ENCODE measurements around the gene SEC23B. TPM values are rescaled to one million over a fixed set of nuclear protein-coding genes. Genes with fewer than 3 reads are reported as not detected.

Gene SEC23B
- total and polyA plus RNA-seq, 2 experiments from 2014 or later: 27.2 to 66.6 TPM

DNA sequence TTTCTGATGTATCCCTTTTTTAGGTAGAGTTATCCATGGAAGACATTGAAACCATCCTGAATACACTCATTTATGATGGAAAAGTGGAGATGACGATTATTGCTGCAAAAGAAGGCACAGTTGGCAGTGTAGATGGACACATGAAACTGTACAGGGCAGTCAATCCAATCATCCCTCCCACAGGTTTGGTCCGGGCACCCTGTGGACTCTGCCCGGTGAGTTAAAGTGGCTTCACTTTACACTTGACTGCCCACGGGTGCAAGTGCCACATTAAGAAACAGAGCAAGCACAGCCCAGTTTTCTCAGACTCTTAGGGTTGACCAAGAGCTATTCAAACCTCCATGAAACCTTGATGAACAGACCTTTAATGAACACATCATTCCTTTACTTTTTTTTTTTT is 26.1 kb upstream of the SEC23B start:
- no peaks in the 10 kb centered on the region for H3F3A ChIP-seq (replicated peaks; ENCODE audit: low read depth)
- no peaks in the 10 kb centered on the region for H3K27me3 Mint-ChIP-seq (ENCODE audit: insufficient read depth, low read depth, poor library complexity)
- no peaks in the 10 kb centered on the region for H3K27me3 ChIP-seq (ENCODE audit: insufficient read depth)
- H3K27ac ChIP-seq (ENCODE audit: low read depth): no peak overlapping the region
- no peak for ATAC-seq
- TF ChIP-seq REST (IDR thresholded peaks at IDR 0.05; ENCODE audit: unreplicated experiment) (no peak), EZH2 (IDR thresholded peaks at IDR 0.05; ENCODE audit: low read depth, unreplicated experiment) (no peak), CREB1 (CRISPR knock-in tag; IDR thresholded peaks at IDR 0.05; ENCODE audit: low read depth) (no peak), NANOG (IDR thresholded peaks at IDR 0.05; ENCODE audit: borderline replicate concordance) (no peak), JUNB (IDR thresholded peaks at IDR 0.05; ENCODE audit: unreplicated experiment) (no peak), ETS1 (IDR thresholded peaks at IDR 0.05) (no peak), ZNF114 (CRISPR knock-in tag; IDR thresholded peaks at IDR 0.05) (no peak), EZH2phosphoT487 (IDR thresholded peaks at IDR 0.05; ENCODE audit: unreplicated experiment) (no peak), POLR2AphosphoS5 (IDR thresholded peaks at IDR 0.05; ENCODE audit: low read depth) (no peak), ZNF331 (CRISPR knock-in tag; IDR thresholded peaks at IDR 0.05; ENCODE audit: low read depth) (no peak), STAT1 (IDR thresholded peaks at IDR 0.05; ENCODE audit: unreplicated experiment) (no peak)
- TF ChIP-seq, protein P1, sequence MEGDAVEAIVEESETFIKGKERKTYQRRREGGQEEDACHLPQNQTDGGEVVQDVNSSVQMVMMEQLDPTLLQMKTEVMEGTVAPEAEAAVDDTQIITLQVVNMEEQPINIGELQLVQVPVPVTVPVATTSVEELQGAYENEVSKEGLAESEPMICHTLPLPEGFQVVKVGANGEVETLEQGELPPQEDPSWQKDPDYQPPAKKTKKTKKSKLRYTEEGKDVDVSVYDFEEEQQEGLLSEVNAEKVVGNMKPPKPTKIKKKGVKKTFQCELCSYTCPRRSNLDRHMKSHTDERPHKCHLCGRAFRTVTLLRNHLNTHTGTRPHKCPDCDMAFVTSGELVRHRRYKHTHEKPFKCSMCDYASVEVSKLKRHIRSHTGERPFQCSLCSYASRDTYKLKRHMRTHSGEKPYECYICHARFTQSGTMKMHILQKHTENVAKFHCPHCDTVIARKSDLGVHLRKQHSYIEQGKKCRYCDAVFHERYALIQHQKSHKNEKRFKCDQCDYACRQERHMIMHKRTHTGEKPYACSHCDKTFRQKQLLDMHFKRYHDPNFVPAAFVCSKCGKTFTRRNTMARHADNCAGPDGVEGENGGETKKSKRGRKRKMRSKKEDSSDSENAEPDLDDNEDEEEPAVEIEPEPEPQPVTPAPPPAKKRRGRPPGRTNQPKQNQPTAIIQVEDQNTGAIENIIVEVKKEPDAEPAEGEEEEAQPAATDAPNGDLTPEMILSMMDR (conservative IDR thresholded peaks at IDR 0.05; ENCODE audit: low read depth in 2 of 2): no peak
- TF ChIP-seq, protein P2, sequence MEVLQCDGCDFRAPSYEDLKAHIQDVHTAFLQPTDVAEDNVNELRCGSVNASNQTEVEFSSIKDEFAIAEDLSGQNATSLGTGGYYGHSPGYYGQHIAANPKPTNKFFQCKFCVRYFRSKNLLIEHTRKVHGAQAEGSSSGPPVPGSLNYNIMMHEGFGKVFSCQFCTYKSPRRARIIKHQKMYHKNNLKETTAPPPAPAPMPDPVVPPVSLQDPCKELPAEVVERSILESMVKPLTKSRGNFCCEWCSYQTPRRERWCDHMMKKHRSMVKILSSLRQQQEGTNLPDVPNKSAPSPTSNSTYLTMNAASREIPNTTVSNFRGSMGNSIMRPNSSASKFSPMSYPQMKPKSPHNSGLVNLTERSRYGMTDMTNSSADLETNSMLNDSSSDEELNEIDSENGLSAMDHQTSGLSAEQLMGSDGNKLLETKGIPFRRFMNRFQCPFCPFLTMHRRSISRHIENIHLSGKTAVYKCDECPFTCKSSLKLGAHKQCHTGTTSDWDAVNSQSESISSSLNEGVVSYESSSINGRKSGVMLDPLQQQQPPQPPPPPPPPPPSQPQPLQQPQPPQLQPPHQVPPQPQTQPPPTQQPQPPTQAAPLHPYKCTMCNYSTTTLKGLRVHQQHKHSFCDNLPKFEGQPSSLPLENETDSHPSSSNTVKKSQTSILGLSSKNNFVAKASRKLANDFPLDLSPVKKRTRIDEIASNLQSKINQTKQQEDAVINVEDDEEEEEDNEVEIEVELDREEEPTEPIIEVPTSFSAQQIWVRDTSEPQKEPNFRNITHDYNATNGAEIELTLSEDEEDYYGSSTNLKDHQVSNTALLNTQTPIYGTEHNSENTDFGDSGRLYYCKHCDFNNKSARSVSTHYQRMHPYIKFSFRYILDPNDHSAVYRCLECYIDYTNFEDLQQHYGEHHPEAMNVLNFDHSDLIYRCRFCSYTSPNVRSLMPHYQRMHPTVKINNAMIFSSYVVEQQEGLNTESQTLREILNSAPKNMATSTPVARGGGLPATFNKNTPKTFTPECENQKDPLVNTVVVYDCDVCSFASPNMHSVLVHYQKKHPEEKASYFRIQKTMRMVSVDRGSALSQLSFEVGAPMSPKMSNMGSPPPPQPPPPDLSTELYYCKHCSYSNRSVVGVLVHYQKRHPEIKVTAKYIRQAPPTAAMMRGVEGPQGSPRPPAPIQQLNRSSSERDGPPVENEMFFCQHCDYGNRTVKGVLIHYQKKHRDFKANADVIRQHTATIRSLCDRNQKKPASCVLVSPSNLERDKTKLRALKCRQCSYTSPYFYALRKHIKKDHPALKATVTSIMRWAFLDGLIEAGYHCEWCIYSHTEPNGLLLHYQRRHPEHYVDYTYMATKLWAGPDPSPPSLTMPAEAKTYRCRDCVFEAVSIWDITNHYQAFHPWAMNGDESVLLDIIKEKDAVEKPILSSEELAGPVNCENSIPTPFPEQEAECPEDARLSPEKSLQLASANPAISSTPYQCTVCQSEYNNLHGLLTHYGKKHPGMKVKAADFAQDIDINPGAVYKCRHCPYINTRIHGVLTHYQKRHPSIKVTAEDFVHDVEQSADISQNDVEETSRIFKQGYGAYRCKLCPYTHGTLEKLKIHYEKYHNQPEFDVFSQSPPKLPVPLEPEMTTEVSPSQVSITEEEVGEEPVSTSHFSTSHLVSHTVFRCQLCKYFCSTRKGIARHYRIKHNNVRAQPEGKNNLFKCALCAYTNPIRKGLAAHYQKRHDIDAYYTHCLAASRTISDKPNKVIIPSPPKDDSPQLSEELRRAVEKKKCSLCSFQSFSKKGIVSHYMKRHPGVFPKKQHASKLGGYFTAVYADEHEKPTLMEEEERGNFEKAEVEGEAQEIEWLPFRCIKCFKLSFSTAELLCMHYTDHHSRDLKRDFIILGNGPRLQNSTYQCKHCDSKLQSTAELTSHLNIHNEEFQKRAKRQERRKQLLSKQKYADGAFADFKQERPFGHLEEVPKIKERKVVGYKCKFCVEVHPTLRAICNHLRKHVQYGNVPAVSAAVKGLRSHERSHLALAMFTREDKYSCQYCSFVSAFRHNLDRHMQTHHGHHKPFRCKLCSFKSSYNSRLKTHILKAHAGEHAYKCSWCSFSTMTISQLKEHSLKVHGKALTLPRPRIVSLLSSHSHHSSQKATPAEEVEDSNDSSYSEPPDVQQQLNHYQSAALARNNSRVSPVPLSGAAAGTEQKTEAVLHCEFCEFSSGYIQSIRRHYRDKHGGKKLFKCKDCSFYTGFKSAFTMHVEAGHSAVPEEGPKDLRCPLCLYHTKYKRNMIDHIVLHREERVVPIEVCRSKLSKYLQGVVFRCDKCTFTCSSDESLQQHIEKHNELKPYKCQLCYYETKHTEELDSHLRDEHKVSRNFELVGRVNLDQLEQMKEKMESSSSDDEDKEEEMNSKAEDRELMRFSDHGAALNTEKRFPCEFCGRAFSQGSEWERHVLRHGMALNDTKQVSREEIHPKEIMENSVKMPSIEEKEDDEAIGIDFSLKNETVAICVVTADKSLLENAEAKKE (CRISPR knock-in tag; IDR thresholded peaks at IDR 0.05): no peak
- H4K20me1 ChIP-seq (replicated peaks; ENCODE audit: insufficient read depth): 0 out of 2 replicates have a peak, but pooled peaks cover 2% of the 10 kb centered on the region
- no peaks in the 10 kb centered on the region for H3K4me1 ChIP-seq (ENCODE audit: insufficient read depth)
- H3K4me3 Mint-ChIP-seq: no peak overlapping the region
- H3K9me3 Mint-ChIP-seq: no peaks in the 10 kb centered on the region
- no peaks in the 10 kb centered on the region for H3K79me2 ChIP-seq (replicated peaks; ENCODE audit: insufficient read depth)
- no peak overlapping the region for H3K4me3 ChIP-seq
- peaks cover 48% of the 10 kb centered on the region for H3K36me3 Mint-ChIP-seq (ENCODE audit: low read depth)
- no peak overlapping the region for H3K4me2 ChIP-seq
- H3K36me3 ChIP-seq (ENCODE audit: insufficient read depth): peaks cover 22% of the 10 kb centered on the region
- no peak overlapping the region for H3K27ac Mint-ChIP-seq
- no peak for DNase-seq (ENCODE audit: low spot score)
- H2AFZ ChIP-seq: no peak overlapping the region
- no peaks in the 10 kb centered on the region for H3K9me2 ChIP-seq (ENCODE audit: insufficient read depth)
- no peaks in the 10 kb centered on the region for H3K4me1 Mint-ChIP-seq

All from GM23338 (cell line).